Activated naive CD4-positive, alpha-beta T cell treated with Interleukin-2 at 50 U/mL for 16 hours (primary cell): ENCODE data around the gene COL5A1.

Experiments
- DNase-seq: peaks from one replicate; pipeline ENCODE4 v3.0.0-alpha.2; 2020

COL5A1 gene

DNA sequence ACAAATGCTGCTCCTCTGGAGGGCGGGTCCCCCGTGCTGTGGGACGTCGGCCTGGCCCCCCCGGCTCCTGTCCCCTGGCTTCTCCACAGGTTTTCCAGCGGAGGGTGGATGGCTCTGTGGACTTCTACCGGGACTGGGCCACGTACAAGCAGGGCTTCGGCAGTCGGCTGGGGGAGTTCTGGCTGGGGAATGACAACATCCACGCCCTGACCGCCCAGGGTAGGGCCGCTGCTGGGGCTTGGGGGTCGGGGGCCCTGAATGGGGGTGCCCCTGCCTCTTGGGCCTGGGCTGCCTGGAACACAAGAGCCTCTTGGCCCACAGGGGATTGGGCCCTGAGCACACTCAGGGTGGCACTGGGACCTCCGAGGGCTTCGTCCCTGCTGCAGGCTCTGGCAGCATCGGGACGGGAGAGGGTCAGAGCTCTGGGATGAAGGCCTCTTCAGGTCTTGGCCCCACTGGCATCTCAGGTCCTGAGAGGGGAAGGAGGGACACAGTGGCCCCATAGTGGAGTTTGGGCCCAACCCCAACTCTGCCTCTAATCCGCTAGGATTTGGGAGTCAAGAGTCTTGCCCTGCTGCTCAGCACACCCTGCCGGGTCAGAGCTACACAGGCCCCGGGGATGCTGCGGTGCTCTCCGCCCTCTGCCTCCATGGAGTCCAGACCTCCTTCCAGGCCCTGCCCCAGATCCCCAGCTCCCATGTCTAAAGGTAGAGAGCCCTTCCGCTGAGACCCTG is 244.2 kb downstream of the COL5A1 start:
- no peak for DNase-seq

DNA sequence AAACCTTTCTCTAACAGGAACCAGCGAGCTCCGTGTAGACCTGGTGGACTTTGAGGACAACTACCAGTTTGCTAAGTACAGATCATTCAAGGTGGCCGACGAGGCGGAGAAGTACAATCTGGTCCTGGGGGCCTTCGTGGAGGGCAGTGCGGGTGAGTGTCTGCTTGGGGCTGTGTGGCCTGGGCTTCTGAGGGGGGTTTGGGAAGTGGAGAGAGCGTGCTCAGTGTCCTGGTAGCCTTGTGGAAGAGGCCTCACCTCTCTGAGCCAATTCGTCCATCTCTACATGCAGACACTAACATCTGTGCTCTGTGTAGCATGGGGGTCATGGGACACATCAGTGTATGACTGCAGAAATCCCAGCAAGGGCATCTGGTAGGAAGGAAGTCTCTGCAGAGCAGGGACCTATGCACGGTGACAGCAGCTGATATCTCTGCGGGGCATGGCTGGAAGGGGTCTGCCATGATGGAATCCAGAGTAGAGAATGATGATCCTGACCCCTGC is 244.9 kb downstream of the COL5A1 start:
- no peak for DNase-seq

DNA sequence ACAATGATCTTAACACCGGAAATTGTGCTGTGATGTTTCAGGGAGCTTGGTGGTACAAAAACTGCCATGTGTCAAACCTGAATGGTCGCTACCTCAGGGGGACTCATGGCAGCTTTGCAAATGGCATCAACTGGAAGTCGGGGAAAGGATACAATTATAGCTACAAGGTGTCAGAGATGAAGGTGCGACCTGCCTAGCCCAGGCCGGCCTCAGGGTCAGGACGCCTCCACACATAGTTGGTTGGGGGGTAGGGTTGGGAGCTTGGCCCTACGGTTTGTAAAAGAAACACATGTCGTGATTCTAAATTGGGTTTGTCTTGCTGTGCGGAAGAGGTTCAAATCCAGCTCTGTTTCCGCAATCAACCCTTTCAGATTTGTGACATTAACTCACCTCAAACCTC is 245.6 kb downstream of the COL5A1 start:
- DNase-seq = no peak

DNA sequence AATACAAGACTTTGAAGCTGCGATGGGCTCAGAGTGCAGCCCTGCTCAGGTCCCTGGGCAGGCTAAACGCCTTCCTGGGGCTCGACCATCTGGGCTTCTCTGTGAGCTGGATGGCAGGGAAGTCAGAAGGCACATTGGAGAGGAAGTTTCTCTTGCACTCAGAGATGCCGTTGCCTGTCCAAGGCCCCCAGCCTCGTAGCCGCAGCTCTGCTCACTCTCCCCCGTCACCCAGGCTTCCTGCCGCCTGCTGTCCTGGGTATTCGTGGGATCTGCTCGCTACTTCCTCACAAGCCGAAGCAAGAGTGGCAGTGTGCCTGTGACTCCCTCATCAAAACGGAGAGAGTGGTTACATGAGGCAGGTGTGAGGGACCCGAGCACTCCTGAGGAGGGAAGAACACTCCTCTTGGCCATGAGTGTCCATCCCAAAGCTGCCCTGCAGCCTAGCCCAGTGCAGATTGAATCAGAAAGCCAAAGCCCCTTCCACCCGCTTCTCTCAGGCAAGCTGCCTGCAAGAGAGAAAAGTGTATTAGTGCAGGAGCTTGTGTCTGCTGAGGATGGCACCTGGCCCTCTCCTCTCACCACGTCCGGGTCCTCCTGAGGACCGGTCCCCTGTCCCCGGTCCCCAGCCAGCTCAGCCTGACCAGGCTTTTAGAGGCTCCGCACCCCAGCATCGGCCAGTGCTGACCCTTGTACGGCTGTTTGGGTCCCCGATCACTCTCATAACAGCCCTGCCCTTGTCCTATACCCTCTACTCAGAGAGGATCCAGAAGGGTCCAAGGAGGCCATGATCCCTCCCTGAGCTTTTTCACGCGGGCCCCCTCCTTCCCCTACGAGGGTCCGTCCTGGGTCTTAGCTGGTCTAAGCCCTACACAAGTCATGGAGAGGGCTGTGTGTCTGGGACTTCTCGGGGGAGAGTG is 246.3 kb downstream of the COL5A1 start:
- no peak for DNase-seq

DNA sequence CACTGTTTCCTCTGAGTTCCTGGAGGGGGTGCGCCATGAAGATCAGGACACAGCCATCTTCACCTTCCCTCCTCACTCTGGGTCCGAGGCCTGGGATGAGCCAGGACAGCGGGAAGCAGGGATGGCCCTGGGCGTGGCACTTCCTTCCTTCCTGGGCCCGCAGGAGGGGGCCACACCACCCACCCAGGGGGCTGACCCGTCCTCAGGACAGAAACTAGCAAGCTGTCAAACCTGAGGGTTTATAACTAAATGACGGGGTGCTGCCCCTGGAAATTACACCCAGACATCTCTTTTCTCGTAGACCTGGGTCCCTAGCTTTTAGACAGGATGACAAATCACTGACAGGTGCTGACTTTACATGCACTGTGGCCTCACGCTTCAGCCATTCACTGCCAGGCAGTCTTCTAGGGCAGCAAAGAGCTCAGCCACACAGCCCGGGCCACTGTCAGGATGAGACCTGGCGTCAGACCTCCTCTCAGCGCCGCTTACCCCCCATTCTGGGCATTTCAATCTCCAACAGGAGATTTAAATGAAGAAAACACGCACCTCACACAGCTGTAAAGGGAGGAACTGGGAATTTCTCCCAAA is 247.1 kb downstream of the COL5A1 start:
- DNase-seq = no peak

DNA sequence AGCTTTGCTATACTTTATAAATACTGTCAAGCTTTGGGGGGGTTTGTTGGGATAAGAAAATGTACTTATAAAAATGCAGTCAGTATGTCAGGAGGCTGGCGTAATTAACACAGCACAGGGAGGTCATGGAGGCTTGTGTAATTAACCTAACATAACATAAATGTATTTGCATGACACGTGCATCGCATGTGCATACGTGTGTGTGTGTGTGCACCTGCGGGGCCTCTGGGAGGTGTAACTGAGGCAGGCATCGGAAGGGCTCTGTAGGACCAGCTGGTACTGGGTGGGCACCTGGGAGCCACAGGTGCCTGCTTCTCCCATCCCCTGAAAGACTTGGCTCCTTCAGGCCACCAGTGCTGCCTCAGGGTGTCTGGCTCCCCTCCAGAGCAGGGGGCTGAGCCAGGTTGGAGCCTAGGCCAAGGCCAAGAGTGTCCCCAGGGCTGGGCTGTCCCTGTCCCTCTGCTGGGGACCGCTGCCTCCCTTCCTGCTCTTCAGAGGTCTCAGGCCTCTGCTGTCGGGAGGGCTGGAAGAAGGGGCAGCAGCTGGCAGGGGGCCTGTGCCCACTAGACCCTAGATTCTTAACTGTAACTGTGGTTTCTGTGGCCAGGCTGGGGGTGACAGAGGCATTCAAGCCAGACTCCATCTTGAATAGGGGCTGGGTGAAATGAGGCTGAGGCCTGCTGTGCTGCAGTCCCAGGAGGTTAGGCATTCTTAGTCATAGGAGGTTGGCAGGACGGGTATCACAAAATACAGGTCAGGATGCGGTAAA is 248.0 kb downstream of the COL5A1 start:
- no peak for DNase-seq

DNA sequence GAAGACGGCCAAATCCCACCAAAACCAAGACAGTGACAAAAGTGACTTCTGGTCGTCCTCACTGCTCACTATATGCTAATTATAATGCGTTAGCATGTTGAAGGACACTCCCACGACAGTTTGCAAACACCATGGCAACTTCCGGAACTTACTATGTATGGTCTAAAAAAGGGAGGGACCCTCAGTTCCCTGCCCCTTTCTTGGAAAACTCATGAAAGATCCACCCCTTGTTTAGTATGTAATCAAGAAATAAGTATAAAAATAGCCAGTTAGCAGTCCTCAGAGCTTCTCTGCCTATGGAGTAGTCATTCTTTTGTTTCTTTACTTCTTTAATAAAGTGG is 248.5 kb downstream of the COL5A1 start:
- no peak for DNase-seq

DNA sequence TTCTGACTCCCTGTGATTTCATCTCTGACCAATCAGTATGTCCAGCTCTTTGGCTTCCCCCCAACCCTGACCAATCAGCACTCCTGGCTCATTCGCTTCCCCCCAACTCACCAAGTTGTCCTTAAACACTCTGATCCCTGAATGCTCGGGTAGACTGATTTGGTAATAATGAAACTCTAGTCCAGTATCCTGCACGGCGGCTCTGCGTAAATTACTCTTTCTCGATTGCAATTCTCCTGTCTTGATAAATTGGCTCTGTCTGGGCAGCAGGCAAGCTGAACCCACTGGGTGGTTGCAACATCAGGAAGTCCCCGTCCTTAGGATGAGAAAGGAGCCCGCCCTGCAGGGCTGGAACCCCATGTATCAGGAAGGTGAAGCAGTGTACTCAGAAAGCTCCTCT is 249.4 kb downstream of the COL5A1 start:
- no peak for DNase-seq

DNA sequence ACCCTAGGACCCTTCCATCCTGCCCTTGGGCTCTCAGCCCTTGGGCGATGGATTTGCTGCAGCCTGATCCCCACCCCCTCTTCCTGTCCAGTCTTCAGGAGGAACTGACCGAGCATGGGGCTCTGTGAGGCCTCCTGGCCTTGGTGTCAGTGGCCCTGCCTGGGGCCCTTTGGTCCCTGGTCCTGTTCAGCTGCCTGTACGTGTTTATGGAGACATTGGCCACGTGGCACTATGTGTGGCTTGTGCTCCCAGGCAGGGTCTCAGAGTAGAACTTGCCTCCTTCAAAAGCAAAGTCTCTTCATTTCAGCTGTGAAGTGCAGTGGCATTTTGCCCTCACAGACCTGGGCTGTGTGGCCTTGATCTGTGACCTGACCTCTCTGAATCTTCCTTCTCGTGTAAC is 250.1 kb downstream of the COL5A1 start:
- DNase-seq = no peak

DNA sequence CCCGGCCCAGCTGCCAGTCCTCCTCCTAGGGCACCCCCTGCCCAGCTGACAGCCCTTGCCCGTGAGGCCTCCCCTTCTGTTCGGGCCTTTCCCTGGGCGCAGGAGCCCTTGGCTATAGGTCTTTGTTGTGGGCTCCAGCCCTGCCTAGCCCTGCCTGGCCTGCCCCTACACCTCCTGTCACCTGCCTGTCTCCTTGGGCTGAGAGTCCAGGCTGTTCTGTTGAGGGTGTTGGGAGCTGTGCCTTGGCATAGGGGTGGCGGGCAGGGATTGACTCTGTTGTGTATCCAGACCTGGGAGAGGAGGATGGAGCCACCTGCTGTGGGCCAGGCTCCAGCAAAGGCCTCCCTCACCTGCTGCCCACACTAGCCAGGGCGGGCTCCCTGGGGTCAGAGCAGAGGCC is 250.6 kb downstream of the COL5A1 start:
- DNase-seq = no peak

DNA sequence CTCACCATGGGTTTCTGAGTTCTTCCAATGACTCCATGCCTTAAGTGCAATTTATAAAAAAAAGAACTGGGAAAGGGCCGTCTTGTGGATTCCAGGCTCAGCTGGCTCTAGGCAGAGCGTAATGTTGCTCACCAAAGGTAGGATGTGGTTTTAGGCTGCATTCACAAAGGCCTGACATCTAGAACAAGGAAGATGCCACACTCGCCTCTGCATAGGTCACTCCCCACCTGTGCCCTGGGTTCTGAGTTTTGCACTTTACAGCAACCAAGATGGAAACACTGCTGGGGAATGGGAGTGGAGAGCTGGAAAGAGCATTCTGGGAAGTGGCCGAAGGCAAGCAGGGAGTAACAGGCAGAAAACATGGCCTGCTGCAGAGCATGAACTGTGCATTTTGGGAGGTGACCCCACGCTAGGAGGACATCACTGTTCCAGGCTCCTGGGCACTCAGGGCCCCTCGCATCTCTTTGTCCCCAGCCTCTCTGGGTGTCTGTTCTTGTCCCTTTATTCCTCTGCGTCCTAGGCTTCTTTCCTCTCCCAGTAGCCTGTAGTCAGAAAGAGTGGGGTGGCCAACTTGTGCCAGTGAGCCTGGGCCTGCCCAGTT is 251.3 kb downstream of the COL5A1 start:
- DNase-seq = no peak
